ENCODE results near the gene UCK1.

- TF ChIP-seq YY1 (IDR thresholded peaks at IDR 0.05; ENCODE audit: insufficient read depth, insufficient read length): no peak
- no peak for TF ChIP-seq ZNF274 (IDR thresholded peaks at IDR 0.05; ENCODE audit: low read depth, low read length)
- no peak for TF ChIP-seq SUZ12 (IDR thresholded peaks at IDR 0.05; ENCODE audit: extremely low read depth, insufficient read depth, insufficient read length)
Measured at GRCh38 chr9:131522257-131523085, 8.6 kb downstream of the UCK1 start.

Measured in NT2/D1 (cell line).